HG03095 (cell line): ENCODE data around the gene IRX6.

ENCODE experiments used
- ATAC-seq: cut with Tn5 transposase; IDR thresholded peaks from one replicate; pipeline ENCODE4 v1.9.1; 2021; ENCODE audit warnings: moderate library complexity; ENCODE audit not compliant: unreplicated experiment

The IRX6 gene

DNA sequence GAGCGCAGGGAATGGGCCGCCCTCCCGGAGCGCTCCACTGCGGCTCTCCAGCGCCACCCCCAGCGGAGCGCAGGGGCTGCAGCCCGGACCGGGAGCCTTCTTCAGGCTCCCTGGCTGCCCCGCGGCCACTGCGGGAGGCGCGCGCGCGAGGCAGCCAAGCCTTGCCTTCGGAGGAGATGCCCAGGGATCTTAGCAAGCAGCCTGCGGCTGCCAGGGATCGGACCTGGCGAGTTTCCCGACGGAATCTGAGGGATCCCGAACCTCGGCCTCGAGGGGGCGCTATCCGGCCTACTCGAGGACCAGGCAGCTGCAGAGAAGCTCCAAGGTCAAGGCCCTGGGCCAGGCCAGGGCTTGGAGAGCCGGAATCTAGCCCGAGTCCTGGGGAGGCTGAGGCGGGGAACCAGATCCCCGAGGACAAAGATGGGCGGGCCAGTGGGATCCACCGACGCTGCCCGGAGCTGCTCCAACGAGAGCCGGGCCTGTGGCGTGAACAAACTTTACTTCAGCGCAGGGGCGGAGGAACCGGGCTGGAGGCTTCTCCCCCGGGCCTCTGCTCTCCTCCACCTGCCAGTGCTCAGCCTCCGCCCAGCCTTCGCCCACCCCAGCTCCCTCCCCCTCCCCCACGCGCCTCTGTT, at the start of gene IRX6:
Gene IRX6 (plus strand): TSS at position 567 of the 635 bp plus-strand sequence. CDS start 889 bp downstream, outside the sequence.
- no peak for ATAC-seq

DNA sequence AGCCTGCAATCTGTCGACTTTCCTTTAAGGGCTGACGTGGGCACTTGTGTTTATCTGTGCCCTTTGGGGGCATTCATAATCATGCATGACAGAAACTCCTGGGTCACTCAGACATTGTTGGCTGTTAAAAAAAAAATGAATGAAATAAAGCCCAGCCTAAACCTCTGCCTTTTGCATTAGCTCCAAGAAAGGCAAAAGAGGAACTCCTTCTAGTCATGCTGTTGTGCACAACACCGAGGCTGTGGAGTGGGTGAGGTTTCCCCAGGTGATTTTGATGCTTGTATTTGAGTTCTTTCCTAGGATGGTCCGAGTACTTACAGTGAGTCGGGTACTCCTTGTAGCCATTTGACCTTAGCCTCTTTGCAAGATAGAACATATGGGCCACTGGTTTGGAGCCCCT, 49.6 kb upstream of the IRX6 start:
- ATAC-seq: no peak

DNA sequence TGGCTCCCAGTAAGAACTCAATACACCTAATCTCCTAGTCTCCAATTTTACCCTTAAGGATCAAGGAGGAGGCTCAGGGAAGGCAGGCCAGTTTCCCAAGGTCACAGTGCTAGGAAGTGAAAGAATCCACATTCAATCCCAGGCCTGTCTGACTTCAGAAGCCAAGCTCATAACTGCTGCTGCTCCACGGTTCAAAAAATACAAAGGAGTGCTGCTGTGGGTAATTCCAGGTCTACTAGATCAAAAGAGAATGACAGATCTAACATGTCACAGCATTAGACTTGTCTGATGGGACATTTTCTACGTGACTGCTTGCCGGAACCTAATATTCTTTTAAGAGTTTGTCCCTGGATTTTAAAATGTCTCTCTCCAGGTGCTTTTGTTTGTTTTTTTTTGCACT, 48.8 kb upstream of the IRX6 start:
- ATAC-seq: no peak

DNA sequence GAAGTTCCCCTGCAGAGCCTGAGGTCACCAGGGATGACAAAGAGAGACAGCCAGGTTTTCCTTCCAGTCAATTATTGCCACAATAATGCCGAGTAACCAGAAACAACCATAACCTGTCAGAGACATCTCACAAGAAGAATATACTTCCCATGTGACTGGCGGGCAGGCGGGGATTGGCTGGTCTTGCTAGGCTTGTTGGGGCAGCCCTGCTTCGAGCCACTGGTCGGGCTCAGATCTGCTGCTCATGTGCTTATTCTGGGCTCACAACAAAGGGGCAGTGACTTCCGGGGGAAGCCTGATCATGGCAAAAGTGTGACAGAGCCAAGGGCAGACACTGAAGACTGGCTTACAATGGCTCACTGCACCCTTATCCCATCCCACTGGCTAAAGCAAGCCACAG, 48.1 kb upstream of the IRX6 start:
- no peak for ATAC-seq

DNA sequence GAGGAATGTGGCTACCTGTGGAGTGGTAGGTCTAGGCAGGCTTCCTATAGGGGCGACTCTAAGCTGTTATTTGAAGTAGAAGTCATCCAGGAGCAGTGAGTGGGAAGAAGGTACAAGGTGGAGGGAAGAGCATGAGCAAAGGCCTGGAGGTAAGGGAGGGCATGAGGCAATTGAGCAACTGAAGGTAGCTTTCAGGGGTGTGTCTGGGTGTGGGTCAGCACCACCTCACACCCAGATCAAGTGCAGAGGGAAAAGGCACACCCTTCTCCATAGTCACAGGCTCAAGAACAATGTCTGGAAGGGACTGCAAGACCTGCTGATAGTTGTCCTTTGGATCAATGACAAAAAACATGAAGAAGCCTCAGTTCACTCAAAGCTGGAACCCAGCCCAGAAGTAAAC, 46.5 kb upstream of the IRX6 start:
- ATAC-seq: no peak

DNA sequence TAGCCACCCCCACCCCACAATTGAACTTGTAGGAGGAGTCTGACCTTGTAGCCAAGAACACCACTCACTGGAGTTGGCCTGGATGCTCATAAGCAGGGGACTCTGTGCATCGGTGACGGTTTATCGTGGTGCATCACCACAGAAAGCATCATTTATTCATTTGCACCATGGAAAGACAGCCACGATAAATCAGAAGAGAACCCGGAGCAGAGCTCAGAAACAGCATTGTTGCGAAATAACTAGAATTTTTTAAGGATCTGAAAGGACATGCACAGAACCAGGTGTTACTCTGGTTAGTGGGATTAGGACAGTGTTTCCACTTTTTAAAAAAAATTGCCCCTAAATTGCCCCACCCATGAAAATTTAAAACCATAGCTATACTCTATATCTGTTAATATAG, 44.4 kb upstream of the IRX6 start:
- no peak for ATAC-seq

DNA sequence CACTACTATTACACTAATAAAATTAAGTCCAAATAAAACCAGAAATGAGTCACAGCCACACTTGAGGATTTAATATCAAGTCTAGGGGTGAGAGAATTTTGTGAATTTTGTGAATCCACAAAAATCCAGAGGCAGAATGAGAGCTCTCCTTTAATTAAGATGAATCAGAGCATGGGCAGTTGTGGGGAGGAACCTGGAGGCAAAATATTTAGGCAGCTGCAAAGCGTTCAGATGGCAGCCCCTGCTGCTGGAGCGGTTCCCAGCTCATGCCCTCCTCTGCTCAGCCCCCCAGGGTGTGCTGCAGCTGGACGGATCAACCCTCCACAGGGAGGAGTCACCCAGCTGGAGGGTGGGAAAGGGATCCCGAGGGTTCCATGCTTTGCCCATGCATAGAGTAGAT, 43.4 kb upstream of the IRX6 start:
- no peak for ATAC-seq

DNA sequence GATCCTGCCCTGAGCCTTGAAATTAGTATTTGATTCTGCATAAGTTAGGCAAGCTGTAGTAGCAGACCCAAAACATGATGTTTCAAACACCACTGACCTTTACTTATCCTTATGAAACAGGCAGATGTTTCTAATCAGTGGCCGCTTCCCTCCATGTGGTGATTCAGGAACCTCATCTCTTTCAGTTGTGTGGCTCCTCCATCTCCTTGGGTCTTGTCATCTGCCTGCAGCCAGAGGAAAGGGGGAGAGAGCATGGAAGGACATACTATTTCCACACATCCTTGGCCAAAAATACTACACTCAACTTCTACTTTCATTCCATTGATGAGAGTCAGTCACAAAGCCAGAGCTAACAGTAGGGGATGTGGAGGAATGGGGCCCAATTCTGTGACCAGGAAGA, 41.6 kb upstream of the IRX6 start:
- no peak for ATAC-seq

DNA sequence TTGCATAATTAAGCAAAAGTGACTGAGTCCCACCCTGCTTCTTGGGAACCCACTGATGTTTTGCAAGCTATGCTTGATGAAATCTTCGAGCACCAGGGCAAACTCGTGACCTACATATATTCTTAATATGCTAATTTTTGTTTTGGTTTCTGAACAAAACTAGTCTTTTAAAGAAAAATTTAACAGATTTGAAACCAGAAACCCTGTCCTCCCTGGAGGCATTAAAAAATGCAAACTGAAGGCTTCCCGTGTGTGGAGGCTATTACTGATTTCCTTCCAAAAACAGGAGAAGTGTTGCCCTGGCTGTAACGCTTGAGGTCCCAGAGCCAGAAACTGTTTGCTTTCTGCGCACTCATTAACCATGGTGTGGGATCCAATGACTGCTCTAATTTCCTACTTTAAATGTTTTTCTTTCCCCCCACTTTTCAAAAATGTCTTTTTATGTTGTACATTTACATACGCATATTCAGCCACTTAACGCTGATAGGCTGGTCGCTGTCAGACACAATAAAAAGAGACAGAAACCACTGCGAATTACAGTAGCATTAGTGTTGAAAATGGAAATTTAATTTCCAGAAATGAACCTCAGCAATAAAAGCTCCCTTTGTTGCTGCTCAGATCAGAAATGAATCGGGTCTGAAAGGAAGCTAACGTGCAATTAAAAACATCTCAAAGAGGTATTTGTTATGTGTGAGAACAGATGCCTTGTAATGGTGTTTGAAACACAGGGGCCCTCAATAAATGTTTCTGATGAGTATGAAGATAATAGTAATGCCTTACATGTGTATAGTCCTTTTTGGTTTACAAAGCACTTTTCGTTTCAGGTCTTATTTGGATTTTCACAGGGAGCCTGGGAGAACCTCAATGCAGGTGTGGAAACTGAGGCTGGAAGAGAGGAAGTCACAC, 39.9 kb upstream of the IRX6 start:
- ATAC-seq: no peak

DNA sequence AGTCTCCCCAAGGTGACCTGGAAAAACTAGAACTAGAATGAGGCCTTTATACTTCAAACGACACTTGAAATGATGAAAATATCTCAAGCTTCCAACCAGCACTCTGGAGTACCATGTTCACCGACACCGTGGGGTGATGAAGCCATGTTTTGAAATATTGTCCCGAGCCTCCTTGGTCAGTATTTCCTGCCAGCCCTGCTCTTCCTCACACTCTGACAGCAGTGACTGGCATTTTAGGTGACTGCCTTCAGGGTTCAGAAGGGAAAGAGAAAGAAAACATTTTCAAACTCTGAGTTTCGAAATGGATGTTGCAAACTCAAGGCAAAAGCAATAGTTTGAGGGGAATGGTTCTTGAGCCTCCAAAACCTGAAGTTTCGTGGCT, 39.3 kb upstream of the IRX6 start:
- ATAC-seq: no peak

DNA sequence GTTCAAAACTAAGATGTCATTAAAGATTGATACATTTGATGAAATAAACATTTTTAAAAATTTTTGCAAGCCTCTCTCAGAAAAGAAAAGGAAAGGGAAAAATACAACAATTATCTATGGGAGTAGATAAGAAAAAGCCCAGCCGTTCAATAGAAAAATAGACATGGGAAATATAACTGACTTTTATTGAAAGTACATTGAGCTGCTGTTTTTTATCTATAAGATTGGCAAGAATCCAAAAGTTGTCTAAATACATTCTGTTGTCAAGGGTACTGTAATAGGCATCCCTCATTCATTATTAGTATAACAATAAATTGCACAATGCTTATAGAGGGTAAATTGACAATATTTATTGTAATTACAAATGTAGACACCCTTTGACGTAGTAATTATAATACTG, 38.4 kb upstream of the IRX6 start:
- no peak for ATAC-seq

DNA sequence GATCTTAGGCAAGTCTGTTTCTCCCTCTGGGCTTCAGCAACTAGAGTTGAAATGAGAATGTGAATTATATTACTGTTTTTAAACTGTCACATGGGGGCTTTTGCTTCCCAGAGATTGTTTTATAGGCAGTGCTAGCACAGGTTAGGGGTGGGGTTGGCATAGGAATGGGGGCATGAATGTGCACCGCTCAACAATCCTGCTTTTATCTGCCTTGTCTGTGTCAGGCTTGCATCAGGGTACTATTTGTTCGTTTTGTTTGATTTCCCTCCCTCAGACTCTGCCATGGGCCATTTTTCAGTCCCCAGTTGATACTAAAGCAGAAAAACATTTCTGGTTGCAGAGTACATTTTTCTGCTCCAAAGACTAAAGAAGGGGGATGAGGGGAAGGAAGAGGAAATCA, 34.6 kb upstream of the IRX6 start:
- no peak for ATAC-seq

DNA sequence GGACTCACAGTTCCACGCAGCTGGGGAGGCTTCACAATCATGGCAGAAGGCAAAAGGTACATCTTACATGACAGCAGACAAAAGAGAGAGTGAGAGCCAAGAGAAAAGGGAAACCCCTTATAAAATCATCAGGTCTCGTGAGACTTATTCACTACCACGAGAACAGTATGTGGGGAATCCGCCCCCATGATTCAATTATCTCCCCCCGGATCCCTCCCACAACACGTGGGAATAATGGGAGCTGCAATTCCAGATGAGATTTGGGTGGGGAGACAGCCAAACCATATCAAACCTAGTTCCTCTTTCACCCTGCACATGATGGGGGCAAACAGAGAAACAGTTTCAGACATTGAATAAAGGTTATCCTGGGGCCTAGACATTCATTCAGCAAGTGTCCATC, 32.2 kb upstream of the IRX6 start:
- ATAC-seq: no peak

DNA sequence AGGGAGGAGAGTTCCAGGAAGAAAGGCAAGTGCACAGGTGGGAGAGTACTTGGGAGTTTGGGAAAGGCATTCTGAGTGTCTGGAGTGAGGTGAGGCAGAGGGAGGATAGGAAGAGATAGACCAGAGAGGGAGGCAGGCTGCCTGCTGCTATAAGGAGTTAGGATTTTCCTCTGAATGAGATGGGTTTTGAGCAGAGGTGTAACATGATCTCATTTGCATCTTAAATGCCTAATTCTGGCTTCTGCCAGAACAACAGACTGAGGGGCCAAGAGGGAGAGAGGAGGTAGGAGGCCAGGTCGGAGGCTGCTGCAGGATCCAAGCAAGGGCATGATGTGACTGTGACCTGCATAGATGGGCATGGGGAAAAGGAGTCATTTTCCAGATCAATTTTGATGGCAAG, 31.5 kb upstream of the IRX6 start:
- no peak for ATAC-seq

DNA sequence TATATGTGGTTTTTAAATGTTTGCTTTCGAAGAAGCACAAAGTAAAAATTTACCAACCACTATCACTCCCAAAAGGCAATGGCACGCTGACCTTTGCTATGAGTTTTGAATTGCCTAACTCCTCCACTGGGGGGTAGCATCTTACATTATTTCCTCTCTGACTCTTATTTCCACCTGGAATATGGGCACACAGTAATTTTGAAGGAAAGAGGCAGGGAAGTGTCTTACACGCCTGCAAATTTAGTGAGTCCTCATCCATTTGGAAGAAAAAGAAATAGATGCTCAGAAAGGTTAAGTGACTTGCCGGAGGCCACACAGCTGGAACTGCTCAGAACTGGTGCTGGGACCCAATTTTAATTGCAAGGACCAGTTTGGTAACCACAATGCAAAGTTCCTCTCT, 29.9 kb upstream of the IRX6 start:
- ATAC-seq: no peak

DNA sequence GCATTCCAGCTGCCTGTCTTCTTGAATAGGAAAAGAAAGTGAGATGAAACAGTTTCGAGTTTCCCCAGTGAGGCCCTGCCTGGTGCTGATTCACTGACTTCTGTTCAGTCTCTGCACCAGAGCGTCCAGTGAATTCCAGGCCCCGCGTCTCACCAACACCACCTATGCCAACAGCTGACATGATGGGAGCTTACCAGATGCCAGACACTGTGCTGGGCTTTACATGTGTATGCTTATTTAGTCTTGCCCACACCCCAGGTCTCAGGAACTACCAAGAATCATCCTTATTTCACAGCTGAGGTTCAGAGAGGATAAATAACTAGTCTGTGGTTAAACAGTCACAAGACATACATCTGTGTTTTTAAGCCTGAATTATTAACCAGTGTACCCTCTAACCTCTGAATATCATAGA, 29.1 kb upstream of the IRX6 start:
- no peak for ATAC-seq

DNA sequence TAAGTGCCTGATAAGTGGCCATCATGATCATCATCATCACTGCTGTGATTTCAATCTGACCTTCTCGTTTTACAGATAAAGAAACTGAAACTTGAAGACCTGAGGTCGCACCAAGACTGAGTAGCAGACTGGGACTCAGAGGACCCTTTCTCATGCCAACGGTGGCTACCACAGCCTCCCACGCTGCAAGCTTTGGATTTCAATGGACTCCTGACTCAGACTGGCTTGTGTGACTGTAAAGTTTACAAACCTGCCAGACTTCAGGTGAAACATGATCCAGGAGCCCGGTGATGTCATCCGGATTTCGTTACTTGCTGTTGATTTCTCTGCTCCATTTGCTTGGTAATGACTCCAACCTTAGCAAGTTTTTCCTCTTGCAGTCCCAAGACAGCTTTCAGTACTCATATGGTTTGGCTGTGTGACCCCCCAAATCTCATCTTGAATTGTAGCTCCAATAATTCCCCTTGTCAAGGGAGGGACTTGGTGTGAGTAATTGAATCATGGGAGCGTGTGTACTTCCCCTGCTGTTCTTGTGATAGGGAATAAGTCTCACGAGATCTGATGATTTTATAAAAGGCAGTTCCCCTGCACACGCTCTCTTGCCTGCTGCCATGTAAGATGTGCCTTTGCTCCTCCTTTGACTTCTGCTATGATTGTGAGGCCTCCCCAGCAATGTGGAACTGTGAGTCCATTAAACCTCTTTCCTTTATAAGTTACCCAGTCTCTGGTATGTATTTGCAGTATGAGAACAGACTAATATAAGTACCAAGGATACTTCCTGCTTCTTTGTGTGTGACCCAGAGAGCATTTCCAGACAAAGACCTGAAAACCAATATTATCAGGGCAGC, 26.7 kb upstream of the IRX6 start:
- ATAC-seq: no peak

DNA sequence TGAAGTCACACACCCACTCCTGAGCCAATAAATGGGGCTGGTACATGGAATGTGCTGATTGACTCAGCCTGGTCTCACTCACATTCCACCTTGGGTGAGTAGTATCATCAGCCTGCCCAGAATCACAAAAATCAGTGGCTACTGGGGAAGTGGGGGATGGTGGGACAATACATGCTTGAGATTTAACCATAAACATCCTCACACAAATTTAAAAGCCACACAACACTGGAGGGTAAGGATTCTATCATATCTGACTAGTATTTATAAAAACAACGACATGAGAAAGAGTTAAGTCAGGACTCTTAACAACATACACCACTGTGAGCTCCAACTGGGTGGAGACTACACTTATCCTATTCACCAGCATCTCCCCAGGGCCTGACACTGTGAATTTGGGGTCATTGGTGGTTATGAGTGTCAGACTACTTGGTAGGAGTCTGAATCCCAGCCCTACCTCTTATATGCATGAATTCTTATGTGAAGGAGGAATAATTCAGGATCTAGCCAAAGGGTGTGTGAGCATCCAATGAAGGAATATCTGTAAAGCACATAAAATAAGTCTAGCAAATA, 26.0 kb upstream of the IRX6 start:
- no peak for ATAC-seq

DNA sequence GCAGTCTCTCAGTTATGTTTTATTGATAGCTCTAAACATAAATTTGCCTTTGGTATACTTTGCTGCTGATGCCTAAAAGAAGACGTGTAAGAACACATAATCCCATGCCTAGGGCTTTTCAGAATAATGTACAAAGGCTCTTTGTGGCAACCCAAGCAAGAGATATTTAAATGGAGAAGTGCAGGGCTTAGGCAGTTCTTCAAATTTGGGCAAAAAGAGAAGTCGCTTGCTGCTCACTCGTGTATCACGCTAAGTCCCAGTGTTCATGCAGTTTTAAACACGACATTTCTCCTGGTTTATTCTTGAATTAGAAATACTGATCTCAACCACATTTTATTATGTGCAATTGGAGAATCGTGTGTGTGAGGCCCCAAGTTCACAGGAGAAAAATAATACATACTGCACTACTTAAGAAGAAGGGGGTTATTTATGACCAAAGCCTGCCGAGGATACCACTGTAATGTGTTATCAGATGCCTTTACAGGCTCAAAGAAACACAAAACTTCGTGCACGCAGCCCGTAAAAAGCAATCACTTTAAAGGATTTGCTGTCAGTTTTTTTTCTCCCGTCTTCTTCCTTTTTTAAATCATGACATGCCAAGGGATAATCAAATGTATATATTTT, 22.5 kb upstream of the IRX6 start:
- no peak for ATAC-seq

DNA sequence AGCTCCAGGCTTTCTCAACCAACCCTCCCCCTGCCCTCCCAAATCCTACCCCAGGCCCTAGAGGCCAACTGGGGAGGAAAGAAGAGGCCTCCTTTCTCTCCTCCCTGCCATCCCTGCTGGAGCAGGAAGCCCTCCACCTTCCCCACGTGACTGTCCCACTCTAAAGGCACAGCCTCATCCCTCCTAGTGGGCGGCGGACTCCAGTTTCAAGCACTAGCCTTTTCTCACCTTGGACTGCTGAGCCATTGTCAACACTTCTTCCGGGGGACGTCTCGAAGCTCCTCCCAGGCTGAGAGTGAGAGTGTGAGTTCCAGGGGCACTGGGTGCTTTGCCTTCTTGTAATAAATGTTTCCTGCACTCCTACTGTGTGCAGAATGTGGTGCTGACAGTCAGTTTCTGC, 21.4 kb upstream of the IRX6 start:
- ATAC-seq: no peak

DNA sequence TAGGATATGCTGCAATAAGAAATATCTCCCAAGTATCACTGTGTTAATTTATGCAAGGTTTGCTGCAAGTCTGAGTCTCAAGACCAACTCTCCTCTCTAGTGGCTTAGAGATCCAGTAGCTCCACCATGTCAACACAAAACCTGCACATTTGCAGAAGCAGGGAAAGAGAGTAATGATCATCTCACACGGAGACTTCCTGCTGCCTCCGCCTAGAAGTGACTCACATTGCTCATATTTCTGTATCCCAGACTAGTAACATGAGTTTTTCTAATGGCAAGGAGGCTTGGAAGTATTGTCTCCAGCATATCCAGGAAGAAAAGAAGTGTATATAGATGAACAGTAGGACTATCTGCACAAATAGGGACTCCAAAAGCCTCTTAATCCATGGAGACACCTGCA, 15.0 kb upstream of the IRX6 start:
- ATAC-seq: no peak
